Prostate gland (tissue), 2 donors: Measurements from ENCODE around the gene PDE2A.

Source experiments
- POLR2A ChIP-seq: fragments of 450-650 bp; IDR thresholded peaks from one replicate; pipeline ENCODE4 v1.6.1; 2016; ENCODE audit warnings: antibody characterized with exemption, mild to moderate bottlenecking
- POLR2AphosphoS5 ChIP-seq: sonication (generic); formaldehyde crosslinking; IDR thresholded peaks from one replicate; pipeline ENCODE4 v1.6.1; 2017; ENCODE audit warnings: antibody characterized with exemption
- TF ChIP-seq, protein P1 (sequence below), 4 experiments: fragments of 200-600 bp in 2 of 4; fragments of 450-650 bp in 2 of 4; sonication (generic) in 2 of 4; IDR thresholded peaks; 1 replicate in 3 of 4; 2 replicates in 1 of 4; pipeline ENCODE4 v1.5.1; 2016 to 2019; ENCODE audit warnings: antibody characterized with exemption in 4 of 4, mild to moderate bottlenecking in 2 of 4, moderate library complexity in 2 of 4

DNA sequence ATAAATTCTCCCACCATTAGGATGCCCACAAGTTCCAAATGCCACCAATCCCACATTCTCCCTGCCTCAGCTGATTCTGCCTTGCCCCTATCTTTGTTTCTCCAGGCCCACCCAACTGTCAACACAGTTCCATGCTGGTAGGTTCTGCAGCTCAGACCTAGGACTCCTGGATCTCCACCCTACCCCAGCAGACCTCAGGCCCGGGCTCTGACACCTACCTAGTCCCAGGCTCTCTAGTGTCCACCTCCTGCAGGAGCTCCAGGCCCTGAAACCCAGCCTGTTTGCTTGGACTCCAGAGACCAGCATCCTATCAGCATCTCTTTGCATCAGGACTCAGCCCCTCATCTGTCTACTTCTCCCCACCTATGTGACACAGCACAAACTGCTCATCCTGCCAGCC, 86.5 kb downstream of the PDE2A start:
- TF ChIP-seq POLR2A (no peak), POLR2AphosphoS5 (no peak)
- TF ChIP-seq, protein P1, sequence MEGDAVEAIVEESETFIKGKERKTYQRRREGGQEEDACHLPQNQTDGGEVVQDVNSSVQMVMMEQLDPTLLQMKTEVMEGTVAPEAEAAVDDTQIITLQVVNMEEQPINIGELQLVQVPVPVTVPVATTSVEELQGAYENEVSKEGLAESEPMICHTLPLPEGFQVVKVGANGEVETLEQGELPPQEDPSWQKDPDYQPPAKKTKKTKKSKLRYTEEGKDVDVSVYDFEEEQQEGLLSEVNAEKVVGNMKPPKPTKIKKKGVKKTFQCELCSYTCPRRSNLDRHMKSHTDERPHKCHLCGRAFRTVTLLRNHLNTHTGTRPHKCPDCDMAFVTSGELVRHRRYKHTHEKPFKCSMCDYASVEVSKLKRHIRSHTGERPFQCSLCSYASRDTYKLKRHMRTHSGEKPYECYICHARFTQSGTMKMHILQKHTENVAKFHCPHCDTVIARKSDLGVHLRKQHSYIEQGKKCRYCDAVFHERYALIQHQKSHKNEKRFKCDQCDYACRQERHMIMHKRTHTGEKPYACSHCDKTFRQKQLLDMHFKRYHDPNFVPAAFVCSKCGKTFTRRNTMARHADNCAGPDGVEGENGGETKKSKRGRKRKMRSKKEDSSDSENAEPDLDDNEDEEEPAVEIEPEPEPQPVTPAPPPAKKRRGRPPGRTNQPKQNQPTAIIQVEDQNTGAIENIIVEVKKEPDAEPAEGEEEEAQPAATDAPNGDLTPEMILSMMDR (IDR thresholded peaks at IDR 0.05) = no peak
